Right lobe of liver (tissue), 6 donors: ENCODE measurements around the gene ATXN1. TPM values are rescaled to one million over a fixed set of nuclear protein-coding genes. Genes with fewer than 3 reads are reported as not detected.

Experiments
- ATAC-seq, 4 donors: fragments of 200-7000 bp; cut with Tn5 transposase; one replicate each; pipeline ENCODE4 v1.9.1; 2020; ENCODE audit warnings: mild to moderate bottlenecking in 4 of 4, moderate library complexity in 4 of 4
- DNase-seq, 3 donors: peaks; one replicate each; pipeline ENCODE4 v3.0.0-alpha.2; 2020
- H3K27ac ChIP-seq, 3 donors: fragments of 200-600 bp; one replicate each; pipeline ENCODE4 v1.8.0; 2022
- H3K27me3 ChIP-seq, 2 donors: fragments of 200-600 bp; one replicate each; pipeline ENCODE4 v1.8.0; 2022
- H3K36me3 ChIP-seq, 4 donors: fragments of 200-600 bp; sonication (generic) in 1 of 4; one replicate each; pipeline versions ENCODE4 v1.5.1 to v1.8.0; 2017 to 2022; ENCODE audit warnings: control low read depth in 1 of 4
- H3K4me1 ChIP-seq, 4 donors: fragments of 200-600 bp; sonication (generic) in 1 of 4; one replicate each; pipeline versions ENCODE4 v1.5.1 to v1.8.0; 2017 to 2022; ENCODE audit warnings: control low read depth in 1 of 4
- H3K4me3 ChIP-seq, 3 donors: fragments of 200-600 bp; one replicate each; pipeline ENCODE4 v1.8.0; 2022
- H3K9me3 ChIP-seq, 4 donors: fragments of 200-600 bp; sonication (generic) in 1 of 4; one replicate each; pipeline versions ENCODE4 v1.5.1 to v1.8.0; 2017 to 2022; ENCODE audit warnings: control low read depth in 1 of 4
- POLR2A ChIP-seq: fragments of 450-650 bp; IDR thresholded peaks from one replicate; pipeline ENCODE4 v1.6.1; 2017; ENCODE audit warnings: antibody characterized with exemption, mild to moderate bottlenecking
- WGBS: methylation state at CpG from one replicate; pipeline ENCODE4 v1.1.6; 2018; ENCODE audit warnings: low coverage, low lambda C conversion rate; ENCODE audit not compliant: insufficient coverage; ENCODE audit errors: missing lambda C conversion rate; 5-methylcytosine and 5-hydroxymethylcytosine counted together
- intact Hi-C, 2 donors: fragments of 100-400 bp; cut with DNase I; formaldehyde crosslinking; loops; one replicate each; pipeline versions ENCODE4 v1.11.2 to v1.14.1; 2022
- total RNA-seq, 6 experiments: library from RNA; depleted of rRNA in 2 of 6; stranded (reverse); fragments of >200 nt in 2 of 6; fragmentation: NEBNext Ultra II Directional in 3 of 6; extraction: Animal tissue kit (Norgen Biotek cat#: 25700) in 3 of 6; gene quantifications; one replicate each; pipeline versions ENCODE4 v1.1.0 to v1.2.4, GENCODE V29; 2016 to 2023
- TF ChIP-seq, protein P1 (sequence below), 4 donors: fragments of 200-600 bp in 3 of 4; fragments of 450-650 bp in 1 of 4; IDR thresholded peaks; one replicate each; pipeline versions ENCODE4 v1.5.1 to v1.8.0; 2016 to 2022; ENCODE audit warnings: antibody characterized with exemption in 4 of 4, mild to moderate bottlenecking in 2 of 4
- donor health status: DM: no; HTN: yes; CAD: no.
- donor health status: DM: no; HTN: no; CAD: no.
- donor health status: DM: no; HTN: no; CAD: no.
- donor health status: DM: no; HTN: yes; CAD: no.
- donor health status: DM: no; HTN: yes; CAD: no.

ATXN1 gene
- total RNA-seq, 6 experiments from 2014 or later, result 23.2 to 28.7 (median 25.0) TPM

DNA sequence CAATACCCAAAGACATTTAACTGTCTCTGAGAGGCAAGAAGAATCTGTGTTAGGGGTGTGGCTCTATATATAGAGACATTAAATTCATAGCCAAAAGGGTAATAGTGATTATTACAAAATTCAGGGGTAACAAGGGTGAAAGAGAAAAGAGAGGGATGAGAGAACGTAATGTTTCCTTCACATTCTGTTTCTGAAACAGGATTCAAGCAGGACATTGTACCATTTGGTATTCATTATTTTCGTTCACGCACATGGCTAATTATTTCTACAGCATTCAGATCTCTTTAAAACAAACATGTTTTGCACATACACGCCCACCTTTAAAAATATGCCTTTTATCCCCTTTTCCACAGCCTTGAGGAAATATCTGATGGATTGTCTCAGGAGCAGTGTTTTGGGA lies 400.1 kb downstream of the ATXN1 start:
- Histone ChIP-seq H3K4me1 (peaks cover 0 to 10% (median 0%) of the 10 kb centered on the region in 4 donors), H3K4me3 (no peak overlapping the region)
- ATAC-seq, result no peak

DNA sequence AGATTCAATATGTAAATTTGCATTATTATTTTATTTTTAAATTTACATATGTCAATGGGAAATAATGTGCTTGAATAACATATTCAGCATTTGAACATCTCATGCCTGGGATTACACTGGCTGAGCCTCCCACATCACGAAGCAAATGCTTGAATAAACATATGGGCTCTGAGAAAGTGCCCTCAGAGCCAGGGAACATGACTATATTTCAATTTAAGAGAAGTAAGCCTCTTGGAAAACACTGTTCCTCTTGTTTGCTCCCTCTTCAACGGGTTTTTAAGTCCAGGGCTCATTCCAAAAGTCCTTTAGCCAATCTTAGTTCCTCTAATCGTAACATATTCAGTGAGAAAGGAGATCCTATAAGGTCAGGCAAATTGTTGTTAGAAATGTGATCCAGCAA lies 400.9 kb downstream of the ATXN1 start:
- no peak for TF ChIP-seq POLR2A
- TF ChIP-seq, protein P1, sequence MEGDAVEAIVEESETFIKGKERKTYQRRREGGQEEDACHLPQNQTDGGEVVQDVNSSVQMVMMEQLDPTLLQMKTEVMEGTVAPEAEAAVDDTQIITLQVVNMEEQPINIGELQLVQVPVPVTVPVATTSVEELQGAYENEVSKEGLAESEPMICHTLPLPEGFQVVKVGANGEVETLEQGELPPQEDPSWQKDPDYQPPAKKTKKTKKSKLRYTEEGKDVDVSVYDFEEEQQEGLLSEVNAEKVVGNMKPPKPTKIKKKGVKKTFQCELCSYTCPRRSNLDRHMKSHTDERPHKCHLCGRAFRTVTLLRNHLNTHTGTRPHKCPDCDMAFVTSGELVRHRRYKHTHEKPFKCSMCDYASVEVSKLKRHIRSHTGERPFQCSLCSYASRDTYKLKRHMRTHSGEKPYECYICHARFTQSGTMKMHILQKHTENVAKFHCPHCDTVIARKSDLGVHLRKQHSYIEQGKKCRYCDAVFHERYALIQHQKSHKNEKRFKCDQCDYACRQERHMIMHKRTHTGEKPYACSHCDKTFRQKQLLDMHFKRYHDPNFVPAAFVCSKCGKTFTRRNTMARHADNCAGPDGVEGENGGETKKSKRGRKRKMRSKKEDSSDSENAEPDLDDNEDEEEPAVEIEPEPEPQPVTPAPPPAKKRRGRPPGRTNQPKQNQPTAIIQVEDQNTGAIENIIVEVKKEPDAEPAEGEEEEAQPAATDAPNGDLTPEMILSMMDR (IDR thresholded peaks at IDR 0.05), result no peak
- H3K36me3 ChIP-seq, result no peaks in the 10 kb centered on the region
- intact Hi-C loops, result no loop called here
- H3K27ac ChIP-seq, result no peak overlapping the region
- 88% methylated on average over 3 of the region's 3 CpGs for WGBS
- H3K27me3 ChIP-seq, result no peaks in the 10 kb centered on the region
- no peak for DNase-seq
- ATAC-seq, result no peak
- H3K4me3 ChIP-seq, result no peak overlapping the region
- H3K9me3 ChIP-seq, result no peaks in the 10 kb centered on the region
- peaks cover 0 to 10% (median 0%) of the 10 kb centered on the region in 4 donors for H3K4me1 ChIP-seq

More for the DNA sequence above, 400.1 kb downstream of the ATXN1 start:
- Histone ChIP-seq H3K27ac (no peak overlapping the region), H3K27me3 (no peaks in the 10 kb centered on the region), H3K9me3 (no peaks in the 10 kb centered on the region), H3K36me3 (no peaks in the 10 kb centered on the region)
- TF ChIP-seq POLR2A, result no peak
- TF ChIP-seq, protein P1 (IDR thresholded peaks at IDR 0.05), result no peak
- intact Hi-C loops, result no loop called here
- DNase-seq, result no peak
- WGBS, result 92% methylated on average over 4 of the region's 4 CpGs

DNA sequence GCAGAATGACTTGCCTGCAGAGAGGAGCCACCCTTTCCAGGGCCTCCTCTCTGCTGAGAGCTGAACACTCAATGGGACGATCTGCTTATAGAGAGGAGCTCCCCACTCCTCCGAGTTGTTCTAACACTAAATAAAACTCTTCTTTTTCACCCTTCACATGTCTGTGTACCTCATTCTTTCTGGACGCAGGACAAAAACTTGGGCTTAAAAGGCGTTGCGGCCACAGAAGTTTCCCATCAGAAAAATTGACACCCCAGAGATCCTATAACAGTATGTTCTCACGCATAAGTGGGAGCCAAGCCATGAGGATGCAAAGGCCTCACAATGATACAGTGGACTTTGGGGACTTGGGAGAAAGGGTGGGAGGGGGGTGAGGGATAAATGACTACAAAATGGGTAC lies 401.7 kb downstream of the ATXN1 start:
- 96% methylated on average over 6 of the region's 6 CpGs for WGBS
- DNase-seq, result no peak
- no peak for TF ChIP-seq POLR2A
- TF ChIP-seq, protein P1 (IDR thresholded peaks at IDR 0.05), result no peak
- H3K4me1 ChIP-seq, result peaks cover 0 to 10% (median 0%) of the 10 kb centered on the region in 4 donors
- ATAC-seq, result no peak
- H3K9me3 ChIP-seq, result no peaks in the 10 kb centered on the region
- H3K27me3 ChIP-seq, result no peaks in the 10 kb centered on the region
- intact Hi-C loops, result no loop called here
- H3K27ac ChIP-seq, result no peak overlapping the region
- H3K4me3 ChIP-seq, result no peak overlapping the region
- H3K36me3 ChIP-seq, result no peaks in the 10 kb centered on the region

DNA sequence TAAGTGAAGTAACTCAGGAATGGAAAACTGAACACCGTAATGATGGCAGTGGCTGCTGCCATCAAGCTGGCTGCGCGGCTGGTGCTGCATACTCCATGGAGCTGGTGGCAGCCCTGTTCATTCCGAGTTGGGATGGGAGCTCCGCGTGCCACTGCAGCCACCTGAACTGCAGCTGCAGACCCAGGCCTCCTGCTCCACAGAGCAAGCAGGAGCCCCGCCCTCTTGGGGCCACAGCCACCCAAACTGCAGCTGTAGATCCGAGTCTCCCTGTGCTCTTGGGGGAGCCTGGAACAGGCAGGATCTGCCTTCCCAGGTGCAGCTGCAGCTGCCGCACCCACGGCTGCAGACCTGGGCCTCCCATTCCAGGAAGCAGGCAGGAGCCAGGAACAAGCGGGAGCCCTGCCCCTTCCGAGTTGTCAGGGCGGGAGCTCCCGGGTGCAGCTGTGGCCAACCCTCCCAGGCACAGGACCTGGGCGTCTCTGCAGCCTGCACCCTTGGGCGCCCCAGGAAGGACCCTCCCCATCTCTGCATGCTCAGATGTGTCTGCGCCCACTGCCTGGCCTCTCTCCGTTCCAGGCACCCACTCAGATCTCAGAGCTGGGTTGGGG lies 402.6 kb downstream of the ATXN1 start:
- no peak for DNase-seq
- TF ChIP-seq, protein P1 (IDR thresholded peaks at IDR 0.05), result no peak
- no peak for TF ChIP-seq POLR2A
- intact Hi-C loops, result no loop called here

More for the DNA sequence above, 402.6 kb downstream of the ATXN1 start:
- ATAC-seq, result no peak
- 100% methylated on average over 1 of the region's 18 CpGs for WGBS
- no peaks in the 10 kb centered on the region for H3K36me3 ChIP-seq
- no peak overlapping the region for H3K4me3 ChIP-seq
- H3K27me3 ChIP-seq, result no peaks in the 10 kb centered on the region
- H3K9me3 ChIP-seq, result no peaks in the 10 kb centered on the region
- peaks cover 0 to 6% (median 0%) of the 10 kb centered on the region in 4 donors for H3K4me1 ChIP-seq
- H3K27ac ChIP-seq, result no peak overlapping the region
